Measurements from ENCODE around the gene IPO8.

IPO8 gene

GRCh38 chr12:30679241-30679640 lies 16.4 kb downstream of the IPO8 start:
- DNase-seq (ENCODE audit: low read depth) = no peak
- Histone ChIP-seq H3K4me1 (ENCODE audit: control insufficient read depth, insufficient read depth, low read length) (no peaks in the 10 kb centered on the region), H3K27me3 (replicated peaks; ENCODE audit: control insufficient read depth, insufficient read depth, low read length) (no peaks in the 10 kb centered on the region), H3K36me3 (ENCODE audit: control insufficient read depth, insufficient read depth, low read length, severe bottlenecking) (peaks cover 54% of the 10 kb centered on the region), H3K4me3 (ENCODE audit: low read length) (no peak overlapping the region), H3K9me3 (ENCODE audit: control insufficient read depth, low read length) (no peaks in the 10 kb centered on the region), H3K9ac (ENCODE audit: low read length) (no peak overlapping the region)

GRCh38 chr12:30678221-30678620 lies 17.4 kb downstream of the IPO8 start:
- no peaks in the 10 kb centered on the region for H3K27me3 ChIP-seq (replicated peaks; ENCODE audit: control insufficient read depth, insufficient read depth, low read length)
- H3K36me3 ChIP-seq (ENCODE audit: control insufficient read depth, insufficient read depth, low read length, severe bottlenecking) = peaks cover 55% of the 10 kb centered on the region
- no peaks in the 10 kb centered on the region for H3K4me1 ChIP-seq (ENCODE audit: control insufficient read depth, insufficient read depth, low read length)
- no peaks in the 10 kb centered on the region for H3K9me3 ChIP-seq (ENCODE audit: control insufficient read depth, low read length)
- DNase-seq (ENCODE audit: low read depth) = no peak
- no peak overlapping the region for H3K4me3 ChIP-seq (ENCODE audit: low read length)
- H3K9ac ChIP-seq (ENCODE audit: low read length) = no peak overlapping the region

- no peaks in the 10 kb centered on the region for H3K27me3 ChIP-seq (replicated peaks; ENCODE audit: control insufficient read depth, insufficient read depth, low read length)
- DNase-seq (ENCODE audit: low read depth) = no peak
- H3K9ac ChIP-seq (ENCODE audit: low read length) = no peak overlapping the region
- H3K4me1 ChIP-seq (ENCODE audit: control insufficient read depth, insufficient read depth, low read length) = no peaks in the 10 kb centered on the region
- no peak overlapping the region for H3K4me3 ChIP-seq (ENCODE audit: low read length)
- peaks cover 50% of the 10 kb centered on the region for H3K36me3 ChIP-seq (ENCODE audit: control insufficient read depth, insufficient read depth, low read length, severe bottlenecking)
- no peaks in the 10 kb centered on the region for H3K9me3 ChIP-seq (ENCODE audit: control insufficient read depth, low read length)
These were observed 34.5 kb downstream of the IPO8 start for GRCh38 chr12:30661210-30661609.

GRCh38 chr12:30652034-30652696 lies 43.5 kb downstream of the IPO8 start:
- H3K4me1 ChIP-seq (ENCODE audit: control insufficient read depth, insufficient read depth, low read length) = no peaks in the 10 kb centered on the region
- DNase-seq (ENCODE audit: low read depth) = no peak
- H3K4me3 ChIP-seq (ENCODE audit: low read length) = no peak overlapping the region
- H3K9ac ChIP-seq (ENCODE audit: low read length) = no peak overlapping the region
- peaks cover 31% of the 10 kb centered on the region for H3K36me3 ChIP-seq (ENCODE audit: control insufficient read depth, insufficient read depth, low read length, severe bottlenecking)
- H3K9me3 ChIP-seq (ENCODE audit: control insufficient read depth, low read length) = no peaks in the 10 kb centered on the region
- no peaks in the 10 kb centered on the region for H3K27me3 ChIP-seq (replicated peaks; ENCODE audit: control insufficient read depth, insufficient read depth, low read length)

- H3K9me3 ChIP-seq (ENCODE audit: control insufficient read depth, low read length) = no peaks in the 10 kb centered on the region
- H3K4me1 ChIP-seq (ENCODE audit: control insufficient read depth, insufficient read depth, low read length) = no peaks in the 10 kb centered on the region
- DNase-seq (ENCODE audit: low read depth) = no peak
- H3K4me3 ChIP-seq (ENCODE audit: low read length) = no peak overlapping the region
- H3K27me3 ChIP-seq (replicated peaks; ENCODE audit: control insufficient read depth, insufficient read depth, low read length) = no peaks in the 10 kb centered on the region
- no peak overlapping the region for H3K9ac ChIP-seq (ENCODE audit: low read length)
- peaks cover 18% of the 10 kb centered on the region for H3K36me3 ChIP-seq (ENCODE audit: control insufficient read depth, insufficient read depth, low read length, severe bottlenecking)
These were observed 48.8 kb downstream of the IPO8 start for GRCh38 chr12:30646821-30647220.

- no peaks in the 10 kb centered on the region for H3K27me3 ChIP-seq (replicated peaks; ENCODE audit: control insufficient read depth, insufficient read depth, low read length)
- DNase-seq (ENCODE audit: low read depth) = no peak
- H3K4me1 ChIP-seq (ENCODE audit: control insufficient read depth, insufficient read depth, low read length) = no peaks in the 10 kb centered on the region
- peaks cover 27% of the 10 kb centered on the region for H3K36me3 ChIP-seq (ENCODE audit: control insufficient read depth, insufficient read depth, low read length, severe bottlenecking)
- H3K4me3 ChIP-seq (ENCODE audit: low read length) = no peak overlapping the region
- no peaks in the 10 kb centered on the region for H3K9me3 ChIP-seq (ENCODE audit: control insufficient read depth, low read length)
- no peak overlapping the region for H3K9ac ChIP-seq (ENCODE audit: low read length)
These were observed 52.3 kb downstream of the IPO8 start for GRCh38 chr12:30643366-30643765.

GRCh38 chr12:30640392-30640791 lies 55.3 kb downstream of the IPO8 start:
- H3K4me3 ChIP-seq (ENCODE audit: low read length) = no peak overlapping the region
- H3K9ac ChIP-seq (ENCODE audit: low read length) = no peak overlapping the region
- H3K9me3 ChIP-seq (ENCODE audit: control insufficient read depth, low read length) = no peaks in the 10 kb centered on the region
- no peaks in the 10 kb centered on the region for H3K27me3 ChIP-seq (replicated peaks; ENCODE audit: control insufficient read depth, insufficient read depth, low read length)
- H3K36me3 ChIP-seq (ENCODE audit: control insufficient read depth, insufficient read depth, low read length, severe bottlenecking) = peaks cover 48% of the 10 kb centered on the region
- DNase-seq (ENCODE audit: low read depth) = no peak
- H3K4me1 ChIP-seq (ENCODE audit: control insufficient read depth, insufficient read depth, low read length) = no peaks in the 10 kb centered on the region

GRCh38 chr12:30635385-30635784 lies 60.3 kb downstream of the IPO8 start:
- Histone ChIP-seq H3K27me3 (replicated peaks; ENCODE audit: control insufficient read depth, insufficient read depth, low read length) (no peaks in the 10 kb centered on the region), H3K9me3 (ENCODE audit: control insufficient read depth, low read length) (no peaks in the 10 kb centered on the region), H3K4me1 (ENCODE audit: control insufficient read depth, insufficient read depth, low read length) (no peaks in the 10 kb centered on the region), H3K4me3 (ENCODE audit: low read length) (no peak overlapping the region), H3K9ac (ENCODE audit: low read length) (no peak overlapping the region), H3K36me3 (ENCODE audit: control insufficient read depth, insufficient read depth, low read length, severe bottlenecking) (peaks cover 66% of the 10 kb centered on the region)
- DNase-seq (ENCODE audit: low read depth) = no peak

GRCh38 chr12:30631740-30632139 lies 63.9 kb downstream of the IPO8 start:
- DNase-seq (ENCODE audit: low read depth) = no peak
- no peaks in the 10 kb centered on the region for H3K27me3 ChIP-seq (replicated peaks; ENCODE audit: control insufficient read depth, insufficient read depth, low read length)
- no peaks in the 10 kb centered on the region for H3K4me1 ChIP-seq (ENCODE audit: control insufficient read depth, insufficient read depth, low read length)
- peaks cover 67% of the 10 kb centered on the region for H3K36me3 ChIP-seq (ENCODE audit: control insufficient read depth, insufficient read depth, low read length, severe bottlenecking)
- H3K9me3 ChIP-seq (ENCODE audit: control insufficient read depth, low read length) = no peaks in the 10 kb centered on the region
- no peak overlapping the region for H3K9ac ChIP-seq (ENCODE audit: low read length)
- H3K4me3 ChIP-seq (ENCODE audit: low read length) = no peak overlapping the region

- Histone ChIP-seq H3K9ac (ENCODE audit: low read length) (no peak overlapping the region), H3K4me3 (ENCODE audit: low read length) (no peak overlapping the region), H3K4me1 (ENCODE audit: control insufficient read depth, insufficient read depth, low read length) (no peaks in the 10 kb centered on the region), H3K36me3 (ENCODE audit: control insufficient read depth, insufficient read depth, low read length, severe bottlenecking) (peaks cover 60% of the 10 kb centered on the region), H3K9me3 (ENCODE audit: control insufficient read depth, low read length) (no peaks in the 10 kb centered on the region), H3K27me3 (replicated peaks; ENCODE audit: control insufficient read depth, insufficient read depth, low read length) (no peaks in the 10 kb centered on the region)
- DNase-seq (ENCODE audit: low read depth) = no peak
These were observed 64.7 kb downstream of the IPO8 start for GRCh38 chr12:30630979-30631285.

- Histone ChIP-seq H3K9me3 (ENCODE audit: control insufficient read depth, low read length) (no peaks in the 10 kb centered on the region), H3K9ac (ENCODE audit: low read length) (no peak overlapping the region), H3K27me3 (replicated peaks; ENCODE audit: control insufficient read depth, insufficient read depth, low read length) (no peaks in the 10 kb centered on the region), H3K4me3 (ENCODE audit: low read length) (no peak overlapping the region), H3K36me3 (ENCODE audit: control insufficient read depth, insufficient read depth, low read length, severe bottlenecking) (peaks cover 54% of the 10 kb centered on the region), H3K4me1 (ENCODE audit: control insufficient read depth, insufficient read depth, low read length) (no peaks in the 10 kb centered on the region)
- DNase-seq (ENCODE audit: low read depth) = no peak
These were observed 65.3 kb downstream of the IPO8 start for GRCh38 chr12:30630076-30630978.

Data from adipocyte (in vitro differentiated cells).